T-helper 2 cell treated with Interferon-gamma antibody and Interleukin-4, amounts not matched to agents 5 μg/mL and 100 μg/mL, for 36 hours (primary cell): ENCODE measurements around the gene GPR137.

Experiments used
- DNase-seq: peaks from one replicate; pipeline ENCODE4 v3.0.0; 2021; ENCODE audit warnings: low spot score
- H3K27ac Mint-ChIP-seq: one replicate; pipeline ENCODE4 v1.8.0; 2021; ENCODE audit warnings: mild to moderate bottlenecking, mixed read lengths
- H3K27me3 Mint-ChIP-seq: one replicate; pipeline ENCODE4 v1.8.0; 2021; ENCODE audit warnings: low read depth, mixed read lengths
- H3K36me3 Mint-ChIP-seq: one replicate; pipeline ENCODE4 v1.8.0; 2021; ENCODE audit warnings: low read depth, mixed read lengths
- H3K4me1 Mint-ChIP-seq: one replicate; pipeline ENCODE4 v1.8.0; 2021; ENCODE audit warnings: low read depth, mixed read lengths
- H3K4me3 Mint-ChIP-seq: one replicate; pipeline ENCODE4 v1.8.0; 2022; ENCODE audit warnings: mild to moderate bottlenecking, moderate library complexity, mixed read lengths
- H3K9me3 Mint-ChIP-seq: one replicate; pipeline ENCODE4 v1.8.0; 2021; ENCODE audit warnings: mixed read lengths

The GPR137 gene

DNA sequence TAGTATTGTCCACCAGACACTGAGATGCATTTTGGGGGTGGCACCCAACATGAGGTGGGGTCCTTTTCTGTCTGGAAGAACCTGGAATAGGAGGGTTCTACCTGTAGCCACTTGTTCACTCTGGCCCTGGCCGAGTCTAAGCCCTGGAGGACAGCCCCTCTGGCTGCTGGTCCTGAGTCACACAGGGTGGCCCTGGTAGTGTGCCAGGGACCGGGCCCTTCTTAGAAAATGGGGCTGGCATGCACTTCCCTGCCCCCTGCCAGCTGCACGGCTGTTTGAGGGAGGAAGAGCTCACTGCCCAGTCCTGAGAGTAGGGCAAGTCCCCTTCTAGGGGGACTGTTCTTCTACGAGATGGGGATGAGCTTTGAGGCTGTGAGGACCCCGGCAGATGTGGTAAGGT lies 32.2 kb upstream of the GPR137 start:
- no peaks in the 10 kb centered on the region for H3K27me3 Mint-ChIP-seq
- H3K27ac Mint-ChIP-seq: no peak overlapping the region
- peaks cover 18% of the 10 kb centered on the region for H3K4me1 Mint-ChIP-seq
- H3K36me3 Mint-ChIP-seq: peaks cover under 1% of the 10 kb centered on the region
- DNase-seq: no peak
- peak overlapping the region; percentile 15 for H3K4me3 Mint-ChIP-seq
- no peaks in the 10 kb centered on the region for H3K9me3 Mint-ChIP-seq

DNA sequence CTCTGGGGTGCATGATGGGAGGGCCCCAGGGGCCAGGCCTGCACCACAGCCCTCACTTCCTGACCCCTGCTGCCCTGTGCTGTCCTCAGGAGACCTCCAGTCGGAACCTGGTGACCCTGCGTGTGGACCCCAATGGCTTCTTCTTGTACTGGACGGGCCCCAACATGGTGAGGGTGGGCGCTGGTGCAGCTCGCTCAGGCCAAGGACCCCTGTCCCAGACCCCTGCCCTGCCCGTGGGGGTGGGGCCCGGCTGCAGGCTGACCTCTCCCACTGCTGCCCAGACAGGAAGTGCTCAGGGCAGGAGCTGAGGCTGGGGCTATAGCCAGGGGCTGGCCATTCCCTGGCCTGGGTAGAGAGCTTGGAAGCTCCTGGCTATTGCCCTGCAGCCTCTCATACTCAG lies 31.3 kb upstream of the GPR137 start:
- no peak overlapping the region for H3K4me3 Mint-ChIP-seq
- H3K36me3 Mint-ChIP-seq: peaks cover 5% of the 10 kb centered on the region
- H3K9me3 Mint-ChIP-seq: no peaks in the 10 kb centered on the region
- no peak overlapping the region for H3K27ac Mint-ChIP-seq
- H3K27me3 Mint-ChIP-seq: no peaks in the 10 kb centered on the region
- peaks cover 18% of the 10 kb centered on the region for H3K4me1 Mint-ChIP-seq
- DNase-seq: no peak

DNA sequence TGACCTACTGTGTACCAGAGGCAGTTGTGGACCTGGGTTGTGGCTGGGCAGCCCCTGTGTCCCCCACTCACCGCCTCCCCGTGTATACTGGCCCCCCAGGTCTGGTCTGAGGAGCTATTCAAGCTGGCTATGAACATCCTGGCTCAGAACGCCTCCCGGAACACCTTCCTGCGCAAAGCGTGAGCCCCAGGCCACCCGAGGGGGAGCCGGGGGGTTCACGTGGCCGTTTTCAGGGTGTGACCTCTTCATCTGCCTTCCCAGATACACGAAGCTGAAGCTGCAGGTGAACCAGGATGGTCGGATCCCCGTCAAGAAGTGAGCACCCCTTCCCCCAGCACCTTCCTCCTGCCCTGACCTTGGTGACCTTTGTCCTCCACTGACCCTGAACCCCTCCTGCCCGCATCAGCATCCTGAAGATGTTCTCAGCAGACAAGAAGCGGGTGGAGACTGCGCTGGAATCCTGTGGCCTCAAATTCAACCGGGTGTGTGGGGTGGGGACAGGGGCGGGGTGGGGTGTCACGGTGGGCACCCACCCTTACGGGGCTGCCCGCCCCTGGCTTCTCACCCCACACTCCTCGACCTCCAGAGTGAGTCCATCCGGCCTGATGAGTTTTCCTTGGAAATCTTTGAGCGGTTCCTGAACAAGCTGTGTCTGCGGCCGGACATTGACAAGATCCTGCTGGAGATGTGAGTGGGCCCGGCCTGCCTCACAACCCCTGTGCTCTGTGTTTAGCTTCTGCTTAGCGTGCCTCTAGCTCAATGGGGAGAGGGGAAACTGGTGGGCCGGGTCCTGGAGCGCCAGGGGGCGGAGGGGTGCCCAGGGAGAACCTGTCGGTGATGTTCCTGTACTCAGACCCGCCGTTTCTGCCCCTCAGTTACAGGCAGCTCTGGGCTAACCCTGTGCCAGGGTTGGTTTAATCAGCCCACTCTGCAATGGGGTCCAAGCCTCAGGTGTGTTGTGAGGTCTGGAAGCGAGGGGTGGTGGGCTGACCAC lies 30.2 kb upstream of the GPR137 start:
- Mint-ChIP-seq H3K27me3 (no peaks in the 10 kb centered on the region), H3K4me3 (no peak overlapping the region), H3K27ac (no peak overlapping the region), H3K36me3 (peaks cover 14% of the 10 kb centered on the region), H3K9me3 (no peaks in the 10 kb centered on the region), H3K4me1 (peaks cover 13% of the 10 kb centered on the region)
- DNase-seq: no peak

DNA sequence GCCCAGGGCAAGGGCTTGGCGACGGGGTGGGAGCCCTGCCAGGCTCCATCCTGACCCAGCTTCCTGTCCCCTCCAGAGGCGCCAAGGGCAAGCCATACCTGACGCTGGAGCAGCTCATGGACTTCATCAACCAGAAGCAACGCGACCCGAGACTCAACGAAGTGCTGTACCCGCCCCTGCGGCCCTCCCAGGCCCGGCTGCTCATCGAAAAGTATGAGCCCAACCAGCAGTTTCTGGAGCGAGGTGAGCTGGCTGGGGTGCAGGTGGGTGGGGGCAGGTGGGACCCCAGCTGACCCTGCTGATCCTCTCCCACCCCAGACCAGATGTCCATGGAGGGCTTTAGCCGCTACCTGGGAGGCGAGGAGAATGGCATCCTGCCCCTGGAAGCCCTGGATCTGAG lies 29.3 kb upstream of the GPR137 start:
- Mint-ChIP-seq H3K4me3 (no peak overlapping the region), H3K27ac (no peak overlapping the region), H3K36me3 (peaks cover 14% of the 10 kb centered on the region), H3K9me3 (no peaks in the 10 kb centered on the region), H3K4me1 (peaks cover 11% of the 10 kb centered on the region), H3K27me3 (no peaks in the 10 kb centered on the region)
- no peak for DNase-seq

DNA sequence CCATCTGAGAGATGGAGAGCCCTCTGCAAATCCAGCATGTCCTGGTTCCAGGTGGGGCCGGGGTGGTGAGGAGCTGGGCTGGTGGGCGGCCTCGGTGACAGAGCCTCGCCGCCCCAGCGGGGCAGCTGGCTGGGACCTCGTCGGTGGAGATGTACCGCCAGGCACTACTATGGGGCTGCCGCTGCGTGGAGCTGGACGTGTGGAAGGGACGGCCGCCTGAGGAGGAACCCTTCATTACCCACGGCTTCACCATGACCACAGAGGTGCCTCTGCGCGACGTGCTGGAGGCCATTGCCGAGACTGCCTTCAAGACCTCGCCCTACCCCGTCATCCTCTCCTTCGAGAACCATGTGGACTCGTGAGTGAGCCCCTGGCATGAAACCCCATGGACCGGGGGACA lies 27.3 kb upstream of the GPR137 start:
- DNase-seq: no peak
- Mint-ChIP-seq H3K27me3 (no peaks in the 10 kb centered on the region), H3K4me1 (peaks cover 3% of the 10 kb centered on the region), H3K4me3 (no peak overlapping the region), H3K27ac (no peak overlapping the region), H3K36me3 (peaks cover 19% of the 10 kb centered on the region), H3K9me3 (no peaks in the 10 kb centered on the region)

- Mint-ChIP-seq H3K4me3 (no peak overlapping the region), H3K27me3 (no peaks in the 10 kb centered on the region), H3K36me3 (peaks cover 19% of the 10 kb centered on the region), H3K4me1 (peaks cover 2% of the 10 kb centered on the region), H3K9me3 (no peaks in the 10 kb centered on the region), H3K27ac (no peak overlapping the region)
- no peak for DNase-seq
These were observed 26.6 kb upstream of the GPR137 start for GRCh38 chr11:64258946-64259532.

DNA sequence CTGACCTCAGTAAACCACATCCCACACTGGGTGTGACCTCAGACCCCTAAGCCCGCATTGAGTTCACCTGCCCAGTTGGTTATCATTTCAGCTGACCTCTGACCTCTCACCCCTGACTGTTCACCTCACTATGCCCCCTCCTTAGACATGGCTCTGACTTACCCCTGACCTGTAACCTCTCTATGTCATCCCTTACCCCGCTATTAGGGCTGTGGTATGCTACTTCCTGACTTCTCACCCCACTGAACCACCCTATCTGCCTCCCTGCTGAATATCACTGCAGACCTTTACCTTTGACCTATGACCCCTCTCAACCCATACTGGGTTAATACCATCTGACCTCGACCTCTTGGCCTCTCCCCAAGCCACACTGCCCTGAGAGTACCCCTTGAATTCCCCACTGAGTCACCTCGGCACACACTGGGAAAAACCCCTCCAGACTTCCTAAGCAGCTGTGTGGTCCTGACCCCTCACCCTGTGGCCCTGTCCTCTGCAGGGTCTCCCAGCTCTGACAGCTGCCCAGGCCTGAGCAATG lies 26.0 kb upstream of the GPR137 start:
- Mint-ChIP-seq H3K4me1 (peaks cover 2% of the 10 kb centered on the region), H3K9me3 (no peaks in the 10 kb centered on the region), H3K27me3 (no peaks in the 10 kb centered on the region), H3K4me3 (no peak overlapping the region), H3K36me3 (peaks cover 19% of the 10 kb centered on the region), H3K27ac (no peak overlapping the region)
- DNase-seq: no peak

GRCh38 chr11:64260147-64260708 lies 25.4 kb upstream of the GPR137 start:
- Mint-ChIP-seq H3K9me3 (no peaks in the 10 kb centered on the region), H3K4me3 (no peak overlapping the region), H3K4me1 (peaks cover 2% of the 10 kb centered on the region), H3K27me3 (no peaks in the 10 kb centered on the region), H3K27ac (no peak overlapping the region), H3K36me3 (peaks cover 19% of the 10 kb centered on the region)
- DNase-seq: no peak

GRCh38 chr11:64261556-64262080 lies 24.0 kb upstream of the GPR137 start:
- Mint-ChIP-seq H3K27ac (no peak overlapping the region), H3K27me3 (no peaks in the 10 kb centered on the region), H3K36me3 (peaks cover 21% of the 10 kb centered on the region), H3K9me3 (no peaks in the 10 kb centered on the region), H3K4me1 (peaks cover 2% of the 10 kb centered on the region), H3K4me3 (no peak overlapping the region)
- no peak for DNase-seq

DNA sequence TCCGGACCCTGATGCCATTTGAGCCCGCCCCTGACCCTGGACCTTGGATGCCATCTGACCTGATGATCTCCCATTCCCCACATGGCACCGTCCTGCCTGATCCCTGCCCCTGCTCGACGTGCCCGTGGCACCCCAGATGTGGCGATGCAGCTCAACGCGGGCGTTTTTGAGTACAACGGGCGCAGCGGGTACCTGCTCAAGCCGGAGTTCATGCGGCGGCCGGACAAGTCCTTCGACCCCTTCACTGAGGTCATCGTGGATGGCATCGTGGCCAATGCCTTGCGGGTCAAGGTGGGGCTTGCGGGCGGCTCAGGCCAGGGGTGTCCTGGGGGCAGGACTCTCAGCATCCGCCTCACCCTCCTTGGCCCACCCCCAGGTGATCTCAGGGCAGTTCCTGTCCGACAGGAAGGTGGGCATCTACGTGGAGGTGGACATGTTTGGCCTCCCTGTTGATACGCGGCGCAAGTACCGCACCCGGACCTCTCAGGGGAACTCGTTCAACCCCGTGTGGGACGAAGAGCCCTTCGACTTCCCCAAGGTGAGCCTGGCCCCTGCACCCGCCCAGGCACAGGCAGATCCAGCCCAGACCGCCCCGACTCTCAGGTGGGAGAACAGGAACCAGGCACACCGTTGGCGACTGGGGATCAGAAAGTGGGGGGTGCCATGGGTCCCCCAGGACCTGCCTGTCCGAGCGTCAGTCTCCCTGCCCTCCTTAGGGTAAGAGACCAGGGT lies 23.2 kb upstream of the GPR137 start:
- Mint-ChIP-seq H3K27ac (no peak overlapping the region), H3K27me3 (no peaks in the 10 kb centered on the region), H3K4me1 (peaks cover 2% of the 10 kb centered on the region), H3K36me3 (peaks cover 21% of the 10 kb centered on the region), H3K4me3 (no peak overlapping the region), H3K9me3 (no peaks in the 10 kb centered on the region)
- no peak for DNase-seq

- Mint-ChIP-seq H3K36me3 (peaks cover 21% of the 10 kb centered on the region), H3K27me3 (no peaks in the 10 kb centered on the region), H3K4me1 (peaks cover 9% of the 10 kb centered on the region), H3K9me3 (no peaks in the 10 kb centered on the region), H3K27ac (no peak overlapping the region), H3K4me3 (no peak overlapping the region)
- DNase-seq: no peak
These were observed 22.4 kb upstream of the GPR137 start for GRCh38 chr11:64263021-64263946.

DNA sequence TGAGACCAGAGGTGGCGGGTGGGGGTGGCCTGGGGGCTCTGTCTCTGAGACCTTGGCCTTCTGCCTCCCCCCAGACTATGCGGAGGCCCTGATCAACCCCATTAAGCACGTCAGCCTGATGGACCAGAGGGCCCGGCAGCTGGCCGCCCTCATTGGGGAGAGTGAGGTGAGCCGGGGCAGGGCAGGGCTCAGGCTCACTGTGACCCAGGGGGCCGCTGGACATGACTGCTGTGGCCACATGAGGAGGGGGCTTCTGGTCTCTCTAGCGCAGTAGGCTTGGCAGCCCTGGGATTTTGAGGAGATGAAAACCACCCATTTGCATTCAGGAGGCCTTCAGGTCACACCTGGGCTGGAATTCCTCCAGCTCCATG lies 21.7 kb upstream of the GPR137 start:
- Mint-ChIP-seq H3K36me3 (peaks cover 19% of the 10 kb centered on the region), H3K27me3 (no peaks in the 10 kb centered on the region), H3K4me1 (peaks cover 13% of the 10 kb centered on the region), H3K27ac (no peak overlapping the region), H3K4me3 (no peak overlapping the region), H3K9me3 (no peaks in the 10 kb centered on the region)
- no peak for DNase-seq
